ENCODE measurements around the gene BLTP3A. TPM values are rescaled to one million over a fixed set of nuclear protein-coding genes. Genes with fewer than 3 reads are reported as not detected.
"Not testable (repeated sequence)": the region's sequence is repeated elsewhere in the genome, so short reads cannot be mapped to it uniquely, and the experiment has no call there.

Gene BLTP3A
- total and polyA plus RNA-seq, 2 of the 13 experiments (the other 11 are each of a cell fraction or from before 2014, with no cell fraction given) = 22.1 to 24.0 TPM

GRCh38 chr6:34756513-34756856, 35.4 kb upstream of the BLTP3A start:
- DNase-seq (ENCODE audit: low spot score); CTCF ChIA-PET (ENCODE audit: low intra/inter-chr PET ratio, low total read pairs); H2AFZ ChIP-seq (ENCODE audit: low read length); in situ Hi-C loops (cut with HindIII; ENCODE audit: extremely low pct_ligation_motif_present, low pct_unique_long_range_greater_than_20kb); H3K27me3 ChIP-seq (ENCODE audit: control insufficient read depth in 1 of 2, insufficient read depth in 2 of 2, low read length in 2 of 2); BruUV-seq (replicated peaks); H4K20me1 ChIP-seq (ENCODE audit: insufficient read depth, low read length); FAIRE-seq; H3K9me3 ChIP-seq (ENCODE audit: low read length): not testable (repeated sequence)
- Histone ChIP-seq H3K36me3 (replicated peaks in 1 of 2; ENCODE audit: control insufficient read depth in 1 of 2, insufficient read depth in 2 of 2, low read length in 2 of 2) (peaks cover 0 to 16% of the 10 kb centered on the region in 2 experiments; a peak in 2 of 5 replicates), H3K4me2 (ENCODE audit: low read depth, low read length) (peak overlapping the region; percentile 80), H3K9ac (ENCODE audit: insufficient read depth, low read depth, low read length) (peak overlapping the region; percentile 98), H3K79me2 (ENCODE audit: insufficient read depth, low read length) (peaks cover 39% of the 10 kb centered on the region), H3K4me3 (replicated peaks in 1 of 3; ENCODE audit: insufficient read depth in 1 of 3, low read depth in 2 of 3, low read length in 3 of 3) (peak overlapping the region; percentile 74 to 94 (median 94)), H3K27ac (ENCODE audit: extremely low read length, insufficient read depth, low read length) (peak overlapping the region; percentile 88), H3K4me1 (ENCODE audit: insufficient read depth, low read length) (peaks cover 24% of the 10 kb centered on the region)
- intact Hi-C loops (cut with micrococcal nuclease; ENCODE audit: unreplicated experiment) = loop anchor here (2.0 to 5.0 kb wide), 3 partner anchors 36 to 84 kb away; partner anchors contain the start of genes BLTP3A and ILRUN
- ATAC-seq = peak; percentile 28
- POLR2A ChIA-PET = interaction anchor here (0.6 to 3.0 kb wide), 22 partner anchors 8 to 366 kb away, joined by 3 to 53 read pairs (median 4); partner anchors contain the start of genes ANKS1A, BLTP3A, ILRUN and TAF11
- WGBS (ENCODE audit: low lambda C conversion rate) = 57% methylated on average over 17 of the region's 17 CpGs
- TF ChIP-seq MTF2 (CRISPR knock-in tag; IDR thresholded peaks at IDR 0.05; ENCODE audit: borderline replicate concordance) = 0 out of 2 replicates have a peak, but pooled peaks have one; percentile 9
- TF ChIP-seq ZBTB4 (CRISPR knock-in tag; IDR thresholded peaks at IDR 0.05; ENCODE audit: borderline replicate concordance) = peak; percentile 81; the same call in 1 of the 2 replicates
- TF ChIP-seq, protein P1, sequence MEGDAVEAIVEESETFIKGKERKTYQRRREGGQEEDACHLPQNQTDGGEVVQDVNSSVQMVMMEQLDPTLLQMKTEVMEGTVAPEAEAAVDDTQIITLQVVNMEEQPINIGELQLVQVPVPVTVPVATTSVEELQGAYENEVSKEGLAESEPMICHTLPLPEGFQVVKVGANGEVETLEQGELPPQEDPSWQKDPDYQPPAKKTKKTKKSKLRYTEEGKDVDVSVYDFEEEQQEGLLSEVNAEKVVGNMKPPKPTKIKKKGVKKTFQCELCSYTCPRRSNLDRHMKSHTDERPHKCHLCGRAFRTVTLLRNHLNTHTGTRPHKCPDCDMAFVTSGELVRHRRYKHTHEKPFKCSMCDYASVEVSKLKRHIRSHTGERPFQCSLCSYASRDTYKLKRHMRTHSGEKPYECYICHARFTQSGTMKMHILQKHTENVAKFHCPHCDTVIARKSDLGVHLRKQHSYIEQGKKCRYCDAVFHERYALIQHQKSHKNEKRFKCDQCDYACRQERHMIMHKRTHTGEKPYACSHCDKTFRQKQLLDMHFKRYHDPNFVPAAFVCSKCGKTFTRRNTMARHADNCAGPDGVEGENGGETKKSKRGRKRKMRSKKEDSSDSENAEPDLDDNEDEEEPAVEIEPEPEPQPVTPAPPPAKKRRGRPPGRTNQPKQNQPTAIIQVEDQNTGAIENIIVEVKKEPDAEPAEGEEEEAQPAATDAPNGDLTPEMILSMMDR (CRISPR knock-in tag; IDR thresholded peaks at IDR 0.05) = peak; percentile 52
- TF ChIP-seq ZNF563 (CRISPR knock-in tag; IDR thresholded peaks at IDR 0.05) = peak; percentile 51
- TF ChIP-seq KLF12 (CRISPR knock-in tag; IDR thresholded peaks at IDR 0.05; ENCODE audit: borderline replicate concordance) = 0 out of 2 replicates have a peak, but pooled peaks have one; percentile 4
- TF ChIP-seq KDM1A (CRISPR knock-in tag; IDR thresholded peaks at IDR 0.05) = 0 out of 2 replicates have a peak, but pooled peaks have one; percentile 7
- TF ChIP-seq ZNF362 (CRISPR knock-in tag; IDR thresholded peaks at IDR 0.05; ENCODE audit: borderline replicate concordance) = peak; percentile 94
- TF ChIP-seq ZBTB38 (CRISPR knock-in tag; IDR thresholded peaks at IDR 0.05) = peak; percentile 99
- 0 out of 2 replicates have a peak, but pooled peaks have one; percentile 17 for TF ChIP-seq HDAC1 (CRISPR knock-in tag; IDR thresholded peaks at IDR 0.05)
- TF ChIP-seq ZNF770 (CRISPR knock-in tag; IDR thresholded peaks at IDR 0.05) = peak; percentile 86
- TF ChIP-seq, protein P2, sequence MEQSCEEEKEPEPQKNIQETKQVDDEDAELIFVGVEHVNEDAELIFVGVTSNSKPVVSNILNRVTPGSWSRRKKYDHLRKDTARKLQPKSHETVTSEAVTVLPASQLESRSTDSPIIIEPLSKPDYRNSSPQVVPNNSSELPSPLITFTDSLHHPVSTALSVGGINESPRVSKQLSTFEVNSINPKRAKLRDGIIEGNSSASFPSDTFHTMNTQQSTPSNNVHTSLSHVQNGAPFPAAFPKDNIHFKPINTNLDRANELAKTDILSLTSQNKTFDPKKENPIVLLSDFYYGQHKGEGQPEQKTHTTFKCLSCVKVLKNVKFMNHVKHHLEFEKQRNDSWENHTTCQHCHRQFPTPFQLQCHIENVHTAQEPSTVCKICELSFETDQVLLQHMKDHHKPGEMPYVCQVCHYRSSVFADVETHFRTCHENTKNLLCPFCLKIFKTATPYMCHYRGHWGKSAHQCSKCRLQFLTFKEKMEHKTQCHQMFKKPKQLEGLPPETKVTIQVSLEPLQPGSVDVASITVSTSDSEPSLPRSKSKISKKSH (CRISPR knock-in tag; IDR thresholded peaks at IDR 0.05; ENCODE audit: borderline replicate concordance) = peak; percentile 66; the same call in 1 of the 2 replicates
- TF ChIP-seq ZNF124 (CRISPR knock-in tag; IDR thresholded peaks at IDR 0.05) = peak; percentile 30; the same call in 1 of the 2 replicates
- TF ChIP-seq ZNF891 (CRISPR knock-in tag; IDR thresholded peaks at IDR 0.05) = peak; percentile 78

Data from HepG2 (cell line).